Measurements from ENCODE around the gene PRRT4.

Gene PRRT4

DNA sequence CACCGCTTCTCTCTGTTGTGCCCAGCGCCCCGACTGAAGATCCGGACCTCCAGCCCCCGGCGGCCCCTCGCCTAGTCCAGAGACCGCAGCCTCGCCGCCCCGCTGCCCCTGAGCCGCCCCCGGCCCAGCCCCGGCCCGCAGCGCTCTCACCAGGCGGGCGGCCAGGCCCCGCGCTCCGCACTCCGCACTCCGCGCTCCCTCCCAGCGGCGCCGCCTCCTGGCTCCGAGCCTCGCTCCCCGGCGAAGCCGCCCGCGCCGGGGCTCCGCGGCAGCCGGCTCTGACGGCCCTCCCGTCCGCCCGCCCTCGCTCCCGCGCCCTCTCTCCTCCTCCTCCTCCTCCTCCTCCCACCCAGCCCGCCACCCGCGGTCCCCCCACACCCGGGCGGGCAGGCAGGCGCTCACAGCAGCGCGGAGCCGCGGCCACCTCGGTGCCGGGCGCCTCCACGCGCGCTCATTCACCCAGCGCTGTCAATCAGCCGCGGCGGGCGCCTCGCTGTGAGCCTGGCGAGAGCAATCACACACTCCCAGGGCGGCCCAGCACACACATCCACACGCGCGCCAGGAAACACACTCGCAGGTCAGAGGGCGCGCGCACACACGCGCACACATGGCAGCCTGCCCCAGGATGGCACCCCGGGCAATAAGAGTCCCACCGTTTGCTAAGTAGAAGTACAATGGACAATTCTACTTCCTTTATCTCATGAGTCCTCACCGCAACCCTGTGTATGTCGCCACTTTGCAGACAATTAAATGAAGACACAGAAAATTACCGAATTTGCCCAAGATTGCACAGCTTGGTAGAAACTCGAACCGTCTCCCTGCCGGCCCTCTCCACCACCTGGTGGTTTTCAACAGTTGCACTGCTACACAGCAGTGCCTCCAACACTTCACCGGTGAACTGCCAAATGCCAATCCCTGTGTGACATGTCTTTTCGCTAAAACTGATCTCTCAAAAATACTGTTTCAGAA, at the start of gene PRRT4:
TSS of gene PRRT4 (minus strand) at position 280 of the 969 bp plus-strand sequence.
- peak; percentile 68 for DNase-seq

DNA sequence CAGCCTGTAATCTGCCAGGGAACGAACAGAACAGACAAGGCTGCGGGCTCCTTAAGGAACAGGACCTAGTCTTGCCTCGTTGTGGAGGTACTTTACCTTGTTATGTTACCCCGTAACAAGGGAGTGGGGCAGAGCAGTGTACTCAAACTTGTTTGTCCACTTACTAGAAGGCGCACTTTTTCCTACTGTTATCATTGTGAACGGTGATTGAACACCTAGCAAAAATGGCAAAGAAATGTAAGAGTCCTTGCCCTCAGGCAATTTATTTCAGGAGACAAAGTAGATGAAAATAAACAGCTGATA, 48.9 kb upstream of the PRRT4 start:
- DNase-seq = no peak

DNA sequence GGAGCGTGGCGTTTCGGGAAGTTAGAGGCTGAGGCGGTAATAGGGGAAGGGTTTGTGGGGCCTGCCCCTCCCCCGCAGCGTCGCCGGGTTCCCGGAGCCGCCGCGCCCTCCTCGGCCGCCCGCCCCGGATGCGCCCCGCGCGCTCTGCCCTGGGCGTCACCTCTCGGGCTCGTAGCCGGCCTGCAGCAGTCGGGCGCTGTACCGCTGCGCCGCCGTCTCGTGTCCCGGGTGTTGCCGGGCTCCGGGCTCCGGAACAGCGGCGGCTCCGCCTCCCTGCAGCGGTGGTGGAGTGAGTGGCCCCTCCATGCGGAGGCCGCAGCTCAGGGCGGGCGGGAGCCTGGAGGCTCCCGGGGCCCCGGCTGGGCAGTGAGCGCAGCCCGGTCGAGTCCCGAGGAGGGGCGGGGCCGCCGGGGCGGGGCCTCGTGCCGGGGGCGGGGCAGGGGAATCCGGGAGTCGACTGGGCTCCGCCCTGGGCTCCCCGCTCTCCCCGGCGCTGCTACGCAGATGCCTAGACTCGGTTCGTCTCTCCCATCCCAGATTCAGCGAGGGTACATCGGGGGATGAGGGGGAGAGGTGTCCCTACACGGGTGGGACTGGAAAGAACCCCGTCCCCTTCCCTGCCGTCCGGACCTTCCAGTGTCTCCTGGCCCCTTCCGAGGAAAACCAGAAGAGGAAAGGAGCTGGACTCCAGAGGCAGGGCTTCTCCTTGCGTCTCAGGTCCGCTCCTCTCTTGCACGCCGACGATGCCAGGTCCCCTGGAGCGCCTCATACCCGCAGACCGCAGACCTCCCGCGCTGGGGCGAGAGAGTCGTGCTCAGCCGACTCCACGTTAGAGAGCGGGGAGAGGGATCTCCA, 48.3 kb upstream of the PRRT4 start, which contains the start of gene IMPDH1:
TSS of gene IMPDH1 (minus strand) at position 387 of the 855 bp plus-strand sequence. CDS start at position 306, 81 bp downstream.
- DNase-seq = peak; percentile 93

DNA sequence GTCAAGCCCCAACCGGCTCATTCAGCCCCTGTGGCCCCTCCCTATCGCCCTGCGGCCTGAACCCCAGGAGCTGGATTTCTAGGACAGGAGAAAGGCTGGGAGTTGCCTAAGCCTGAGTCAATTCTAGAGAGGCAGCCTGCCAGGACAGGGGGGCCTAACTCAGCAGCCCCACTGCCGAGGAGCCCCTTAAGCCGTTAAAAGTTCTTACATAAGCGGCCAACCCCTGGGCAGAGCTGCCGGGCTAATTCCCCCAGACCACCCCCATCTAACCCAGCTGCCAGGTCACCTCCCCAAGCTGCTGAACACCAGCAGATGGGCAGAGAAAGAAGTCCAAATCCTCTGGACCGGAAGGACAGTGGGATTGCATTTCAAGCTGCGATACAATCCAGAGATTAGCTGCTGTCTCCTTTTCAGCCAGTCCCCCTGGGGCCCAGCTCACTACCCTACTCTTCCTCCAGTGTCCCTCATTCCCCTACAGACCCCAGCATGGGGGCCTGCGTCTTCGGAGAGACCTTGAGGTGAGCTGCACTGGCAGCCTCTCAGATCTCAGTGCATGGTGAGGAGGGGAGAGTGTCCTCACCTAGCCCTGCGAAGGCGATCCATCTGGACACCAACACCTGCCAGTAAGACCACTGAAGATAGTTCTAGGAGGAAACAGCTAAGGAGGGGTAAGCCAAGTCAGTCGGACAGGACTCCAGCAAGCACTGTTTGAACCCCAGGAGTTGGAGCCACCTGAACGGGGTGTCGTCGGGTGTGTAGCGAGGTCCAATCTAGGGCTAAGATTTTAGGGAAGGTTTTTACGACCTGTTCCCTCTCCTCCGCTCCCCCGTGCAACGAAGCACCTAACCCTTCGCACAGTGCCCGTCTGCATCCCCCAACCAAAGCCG, 47.5 kb upstream of the PRRT4 start:
- DNase-seq = peak; percentile 10

DNA sequence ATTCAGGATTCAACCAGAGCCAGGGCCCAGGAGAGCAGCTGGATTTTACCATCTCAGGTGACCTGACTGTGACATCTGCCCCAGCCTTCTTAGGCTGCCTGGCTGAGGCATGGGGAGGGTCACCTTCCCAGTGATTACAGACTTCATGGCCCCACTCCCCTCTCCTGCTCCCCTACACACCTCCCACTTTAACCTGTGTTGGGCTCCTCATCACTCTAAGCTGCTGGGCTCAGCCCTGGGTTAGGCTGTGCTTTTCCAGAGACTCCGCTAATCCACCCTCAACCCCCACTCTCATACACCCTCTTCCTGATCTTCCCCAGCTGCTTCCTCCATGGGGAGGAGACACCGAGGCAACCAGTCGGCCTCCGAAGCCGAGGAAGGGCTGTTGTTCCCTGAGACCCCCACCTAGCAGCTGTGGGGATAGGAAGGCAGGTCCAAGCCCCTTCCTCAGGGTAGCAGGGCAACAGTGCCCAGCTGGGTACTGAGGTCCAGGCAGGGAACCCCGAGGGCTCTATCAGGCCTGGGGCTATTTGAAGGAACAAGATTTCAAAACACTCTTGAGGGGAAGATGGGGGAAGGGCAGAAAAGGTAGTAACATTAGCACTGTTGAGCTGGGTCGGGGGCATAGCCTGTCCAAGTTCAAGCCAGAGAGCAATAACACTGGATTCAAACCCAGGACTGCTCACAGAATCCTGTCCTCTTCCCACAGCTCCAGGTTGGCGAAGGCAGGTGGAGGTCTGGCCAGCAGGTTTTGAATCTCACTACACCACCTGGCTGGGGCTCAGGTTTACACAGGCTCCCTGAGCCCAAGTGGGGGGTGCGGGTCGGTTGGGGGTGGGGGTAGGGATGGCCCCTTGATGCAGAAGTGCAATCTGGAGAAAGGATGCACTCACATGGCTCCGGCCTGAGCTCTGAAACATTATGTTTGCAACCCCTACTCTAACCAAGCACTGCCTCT, 46.5 kb upstream of the PRRT4 start:
- no peak for DNase-seq

DNA sequence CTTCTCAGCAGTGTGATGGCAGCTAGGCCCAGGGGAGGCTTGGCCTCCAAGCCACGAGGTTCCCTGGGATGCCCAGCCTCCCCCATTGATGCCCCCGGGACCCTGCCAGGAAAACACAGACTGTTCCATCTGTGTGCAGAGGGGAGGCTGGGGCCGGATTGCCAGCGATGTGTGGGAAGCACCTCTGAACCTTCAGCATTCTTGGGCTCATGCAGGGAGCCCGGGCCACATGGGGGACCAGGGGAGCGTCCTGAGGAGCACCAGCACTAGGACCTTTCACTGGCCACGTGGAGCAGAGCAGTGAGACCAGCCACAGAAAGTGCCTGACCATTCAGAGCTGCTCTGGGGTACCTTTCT, 45.7 kb upstream of the PRRT4 start:
- DNase-seq = no peak

DNA sequence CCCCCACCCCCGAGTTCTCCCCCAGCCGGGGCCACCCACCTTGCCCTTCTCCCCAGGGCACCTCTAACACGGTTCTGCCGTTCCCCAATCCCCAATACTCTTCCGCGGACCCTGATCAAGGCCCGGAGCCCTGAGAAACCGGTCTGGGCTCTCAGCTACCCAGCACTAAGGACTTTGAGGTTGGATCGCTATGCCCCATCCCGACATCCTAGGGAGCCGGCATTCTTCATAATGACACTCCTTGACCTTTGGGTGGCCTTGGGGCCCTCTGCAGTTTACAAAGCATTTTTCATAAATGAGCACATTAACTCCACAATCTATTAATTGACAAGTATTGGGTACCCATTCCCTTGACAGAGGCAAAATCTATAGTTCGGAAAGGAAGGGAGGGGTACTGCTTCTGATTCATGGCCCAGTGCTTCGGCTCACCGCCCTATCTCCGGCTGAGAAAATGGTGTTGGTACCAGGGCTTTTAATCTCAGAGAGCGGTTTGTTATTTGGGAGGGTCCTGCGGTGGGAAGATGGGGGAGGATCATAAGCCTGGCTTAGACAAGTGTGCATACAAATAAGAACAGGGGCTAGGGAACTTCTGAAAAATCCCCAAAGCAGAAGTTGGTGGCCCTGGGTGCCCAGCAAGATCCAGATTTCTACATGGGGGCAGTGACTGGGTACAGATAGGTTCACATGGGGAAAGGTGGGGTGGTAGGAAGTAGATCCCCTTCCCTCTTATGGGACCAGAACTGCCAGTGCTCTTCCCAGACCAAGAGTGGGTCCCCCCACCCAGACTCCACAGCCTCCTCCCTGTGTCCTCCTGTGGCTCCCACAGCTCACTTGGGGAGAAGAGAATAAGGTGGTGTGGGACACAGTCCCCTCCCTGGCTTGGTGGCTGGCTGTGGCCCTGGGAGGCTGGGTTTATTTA, 45.1 kb upstream of the PRRT4 start:
- no peak for DNase-seq

DNA sequence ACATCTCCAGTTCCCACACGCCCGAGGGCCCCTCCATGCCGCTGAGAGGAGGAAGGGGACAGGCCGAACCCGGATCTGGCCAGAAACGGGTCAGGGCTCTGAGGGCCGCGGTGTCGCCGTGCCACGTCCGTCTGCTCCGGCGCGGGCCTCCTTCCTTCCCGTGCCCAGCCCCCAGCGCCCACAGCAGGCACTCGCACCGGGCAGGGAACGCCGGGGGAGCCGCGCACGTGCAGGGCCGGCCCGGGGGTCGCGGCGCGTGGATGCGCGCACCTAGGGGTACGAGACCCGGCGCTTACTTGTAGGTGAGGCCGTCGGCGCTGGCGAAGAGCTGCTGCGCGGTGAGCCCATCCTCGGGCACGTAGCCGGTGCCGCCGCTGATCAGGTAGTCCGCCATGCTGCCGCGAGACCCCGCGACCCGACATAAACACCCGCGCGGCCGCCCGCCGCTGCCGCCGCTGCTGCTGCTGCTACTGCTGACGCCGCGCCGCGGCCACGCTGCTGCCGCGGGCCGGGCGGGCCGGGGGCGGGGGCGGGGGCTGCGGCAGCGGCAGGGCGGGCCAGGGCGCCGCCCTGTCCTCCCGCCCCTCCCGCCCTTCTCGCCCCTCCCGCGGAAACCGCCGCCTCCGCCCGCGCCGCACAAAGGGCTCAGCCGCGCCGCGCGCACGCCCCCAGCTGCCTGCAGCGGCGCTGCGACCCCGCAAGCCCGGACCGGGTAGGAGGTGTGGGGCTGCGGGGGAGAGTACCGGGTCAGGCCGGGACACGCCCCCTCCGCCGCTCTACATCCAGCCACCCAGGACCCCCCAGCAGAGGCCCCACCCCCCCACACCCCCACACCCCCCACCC, 44.2 kb upstream of the PRRT4 start:
- DNase-seq = peak; percentile 80

DNA sequence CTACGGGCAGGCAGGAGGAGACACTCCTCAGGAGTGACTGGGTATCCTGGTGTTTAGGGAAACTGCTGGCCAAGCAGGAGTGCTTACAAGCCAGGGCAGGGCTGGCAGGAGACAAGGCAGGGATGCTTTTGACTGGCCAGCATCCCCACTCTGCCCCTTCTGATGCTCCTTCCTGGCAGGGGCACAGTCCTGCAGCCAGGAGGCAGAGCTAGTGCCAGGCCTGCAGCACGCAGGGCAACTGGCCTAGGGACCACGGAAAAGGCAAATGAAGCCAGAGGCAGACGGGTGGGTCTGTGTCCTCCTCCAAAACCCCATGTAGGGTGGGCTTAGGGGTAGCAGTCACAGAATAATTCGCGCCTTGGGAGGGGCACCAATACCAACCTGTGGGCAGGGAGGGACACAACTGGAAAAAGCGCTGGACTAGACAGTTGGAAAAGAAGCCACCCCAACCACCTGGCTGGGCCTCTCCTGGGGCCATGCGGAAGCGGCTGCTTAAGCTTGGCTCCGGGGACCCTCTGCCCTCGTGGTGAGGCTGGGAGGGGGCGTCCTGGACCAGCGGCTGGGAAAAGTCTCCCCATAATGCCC, 43.5 kb upstream of the PRRT4 start:
- DNase-seq = peak; percentile 15

DNA sequence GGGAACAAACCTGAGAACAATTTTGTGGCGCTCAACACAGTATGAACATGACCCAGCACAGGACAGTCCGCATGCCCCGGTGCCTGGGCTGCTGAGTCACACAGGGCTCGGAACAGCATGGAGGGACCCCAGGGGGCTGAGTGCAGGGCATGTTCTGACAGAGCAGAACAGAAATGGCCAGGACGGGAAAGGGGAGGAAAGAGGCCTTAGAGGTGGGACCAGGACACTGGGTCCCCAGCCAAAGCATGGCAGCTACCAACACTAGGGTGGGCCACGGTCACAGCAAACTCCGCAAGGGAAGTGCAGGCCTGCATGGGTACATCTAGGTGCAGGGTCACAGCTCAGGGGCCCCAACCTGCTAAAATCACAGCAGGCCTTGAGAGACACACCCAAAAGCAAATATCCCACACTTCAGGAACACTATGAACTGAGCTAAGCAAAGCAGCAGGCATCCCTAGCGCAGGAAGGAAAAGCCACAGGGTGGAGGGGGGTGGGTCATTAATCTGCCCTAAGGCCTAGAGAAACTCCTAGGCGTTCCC, 42.7 kb upstream of the PRRT4 start:
- no peak for DNase-seq

DNA sequence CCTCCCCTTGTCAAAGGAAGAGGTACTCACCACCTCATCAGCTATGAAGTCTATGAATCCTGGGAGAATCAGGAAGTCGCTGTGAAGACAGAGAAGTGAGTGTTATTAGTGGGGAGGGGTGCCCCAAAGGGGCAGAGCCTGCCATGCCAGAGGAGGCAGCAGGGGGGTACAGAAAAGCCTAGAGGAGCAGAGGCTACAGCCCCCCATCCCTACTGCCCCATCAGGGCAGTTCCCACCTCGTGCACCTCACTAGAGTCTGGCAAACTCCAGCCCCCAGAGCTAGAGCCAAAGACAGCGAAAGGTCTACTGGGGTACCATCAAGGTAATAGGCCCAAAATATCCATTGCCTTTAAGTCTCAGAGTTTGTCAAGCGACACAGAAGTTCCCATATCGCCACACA, 42.2 kb upstream of the PRRT4 start:
- no peak for DNase-seq

DNA sequence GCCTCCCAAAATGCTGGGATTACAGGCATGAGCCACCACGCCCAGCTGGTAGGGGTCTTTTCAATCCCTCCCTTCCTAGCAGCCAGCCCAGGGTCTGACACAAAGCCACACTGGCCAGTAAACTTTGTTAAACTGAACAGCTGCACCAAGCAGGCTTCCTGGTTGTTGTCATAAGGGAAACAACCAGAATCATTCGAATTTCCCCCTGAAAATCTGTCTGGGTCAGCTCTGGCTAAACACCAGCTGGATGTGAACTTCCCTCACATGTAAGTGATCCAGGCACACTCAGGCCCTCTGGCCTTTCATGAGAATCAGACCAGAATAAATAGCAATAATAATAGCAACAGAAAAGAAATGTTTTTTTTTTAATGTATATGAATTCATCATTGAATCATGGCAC, 40.9 kb upstream of the PRRT4 start:
- no peak for DNase-seq

DNA sequence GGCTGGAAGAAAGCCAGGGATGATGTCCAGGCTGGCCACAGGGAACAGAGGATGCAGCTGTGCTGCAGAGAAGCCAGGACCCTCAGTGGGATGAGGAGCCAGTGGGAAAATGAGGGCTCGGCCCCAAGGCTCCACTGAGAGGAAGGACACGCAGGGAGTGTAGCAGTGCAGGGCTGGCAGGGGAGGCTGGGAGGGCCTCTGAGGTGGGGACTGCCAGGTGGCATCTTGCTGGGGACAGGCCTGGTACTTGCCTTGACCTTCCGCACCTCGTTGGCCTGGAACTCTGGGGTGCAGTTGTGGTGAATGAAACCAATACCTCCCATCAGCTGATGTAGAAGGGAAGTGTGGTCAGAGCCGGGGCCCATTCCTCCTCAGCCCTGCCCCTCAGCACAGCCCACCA, 39.1 kb upstream of the PRRT4 start:
- DNase-seq = no peak

DNA sequence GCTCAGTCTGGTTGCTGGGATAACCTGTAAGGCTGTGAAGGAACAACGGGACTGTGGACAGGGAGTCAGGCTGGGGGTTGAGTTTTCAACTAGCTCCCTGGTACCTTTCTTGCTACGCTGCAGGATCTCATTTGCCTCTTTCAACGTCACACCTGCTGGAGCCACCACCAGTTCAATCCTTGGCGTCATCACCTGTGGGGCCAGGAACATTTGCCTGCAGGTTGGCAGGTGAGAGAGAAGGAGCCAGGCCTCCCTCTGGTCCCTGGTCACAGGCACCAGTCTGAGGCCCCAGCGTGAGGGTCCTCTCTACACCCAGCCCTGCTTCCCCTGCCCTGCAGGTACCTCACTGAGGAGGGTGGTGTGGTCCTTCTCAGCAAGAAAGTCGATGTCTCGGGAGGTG, 38.5 kb upstream of the PRRT4 start:
- DNase-seq = no peak

DNA sequence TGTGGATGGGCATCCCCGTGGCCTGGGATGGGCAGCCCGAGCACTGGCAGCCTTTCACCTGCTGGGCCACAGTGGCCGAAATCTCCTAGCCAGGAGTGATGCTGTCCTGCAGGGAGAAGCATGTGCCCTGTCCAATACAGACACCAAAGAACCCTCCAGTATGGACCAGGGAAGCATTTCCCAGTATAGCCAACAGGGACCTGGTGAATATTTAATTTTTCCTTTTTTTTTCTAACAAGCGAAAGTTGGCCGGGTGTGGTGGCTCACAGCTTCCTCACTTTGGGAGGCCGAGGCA, 37.3 kb upstream of the PRRT4 start:
- no peak for DNase-seq

DNA sequence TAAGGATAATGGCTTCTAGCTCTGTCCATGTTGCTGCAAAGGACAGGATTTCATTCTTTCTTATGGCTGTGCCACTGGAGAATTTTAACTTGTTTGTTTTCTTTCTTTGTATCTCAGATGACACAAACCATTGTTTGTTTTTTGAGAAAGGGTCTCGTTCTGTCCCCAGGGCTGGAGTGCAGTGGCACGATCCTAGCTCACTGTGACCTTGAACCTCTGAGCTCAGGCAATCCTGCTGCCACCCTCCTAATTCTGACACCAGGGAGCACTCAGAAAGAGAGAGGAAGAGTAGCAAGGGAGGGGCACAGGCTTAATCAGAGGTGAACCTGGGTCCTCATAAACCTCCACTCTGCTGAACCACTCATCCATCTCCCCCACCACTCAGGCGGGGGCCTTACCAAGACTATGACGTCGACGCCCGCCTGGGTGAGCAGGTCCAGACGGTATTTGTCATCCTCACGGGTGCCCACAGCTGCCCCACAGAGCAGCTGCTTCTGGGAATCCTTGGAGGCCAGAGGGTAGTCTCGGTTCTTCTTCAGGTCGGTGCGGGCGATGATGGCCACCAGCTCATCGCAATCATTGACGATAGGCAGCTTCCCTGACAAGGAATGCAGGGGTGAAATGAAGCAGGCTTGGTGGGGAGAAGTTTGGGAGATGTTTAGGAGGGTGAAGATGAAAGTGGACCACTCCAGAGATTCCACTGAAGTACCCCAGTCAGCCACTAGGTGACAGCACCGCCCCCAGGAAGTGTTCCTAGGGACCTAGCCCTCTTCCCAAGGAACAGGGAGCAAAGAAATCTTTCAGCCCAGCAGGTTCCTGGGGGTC, 36.7 kb upstream of the PRRT4 start:
- peak; percentile 65 for DNase-seq

DNA sequence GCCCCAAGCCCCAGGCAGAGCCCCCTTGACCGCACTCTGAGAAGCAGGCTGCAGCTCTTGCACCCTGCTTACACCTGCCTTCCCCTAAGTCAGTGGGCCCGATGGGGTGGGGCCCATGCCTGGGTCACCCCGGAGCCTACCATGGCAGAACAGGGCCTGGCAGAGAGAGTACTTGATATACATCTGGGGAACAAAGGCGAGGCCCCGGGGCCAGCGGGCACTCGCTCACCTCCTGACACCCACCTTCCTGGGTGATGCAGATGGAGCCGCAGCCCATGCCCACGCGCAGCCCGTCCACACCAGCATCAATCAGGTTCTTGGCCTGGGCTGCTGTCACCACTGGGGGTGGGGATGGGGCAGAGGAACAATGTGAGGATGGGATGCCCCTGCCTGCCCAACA, 34.9 kb upstream of the PRRT4 start:
- DNase-seq = no peak

DNA sequence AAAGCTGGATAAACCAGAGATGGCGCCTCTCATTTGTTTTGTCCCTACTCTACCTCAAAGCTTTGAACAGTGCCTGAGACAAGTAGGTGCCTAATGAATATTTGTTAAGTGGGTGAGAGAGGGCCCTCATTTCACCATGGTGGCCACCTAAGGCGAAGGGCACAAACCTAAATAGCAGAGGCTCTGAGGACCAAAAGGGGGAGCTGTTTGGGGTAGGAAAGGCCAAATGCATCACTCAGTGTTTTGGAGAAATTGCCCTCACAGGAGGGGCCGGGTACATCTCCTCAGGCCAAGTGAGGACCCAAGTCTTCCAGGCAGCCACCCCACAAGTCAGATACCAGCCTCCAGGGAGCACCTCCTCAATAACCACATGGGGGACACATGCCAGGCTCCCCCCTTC, 34.3 kb upstream of the PRRT4 start:
- DNase-seq = no peak

Data from CD4-positive, alpha-beta T cell treated with Interleukin-17A for 4 hours (primary cell).